ENCODE data around the gene MSL1. TPM values are rescaled to one million over a fixed set of nuclear protein-coding genes. Genes with fewer than 3 reads are reported as not detected.

Gene MSL1
- polyA plus RNA-seq, 1 donor, result 130 TPM

- 20% methylated on average over 1 of the region's 8 CpGs for WGBS (ENCODE audit: insufficient coverage, low lambda C conversion rate)
- Histone ChIP-seq H3K4me1 (ENCODE audit: control insufficient read depth, insufficient read depth, low read length) (peaks cover 48% of the 10 kb centered on the region), H3K4me3 (ENCODE audit: low read length) (no peak overlapping the region)
Observed at GRCh38 chr17:40075942-40076498, 45.8 kb upstream of the MSL1 start.

GRCh38 chr17:40076591-40076990, 45.2 kb upstream of the MSL1 start:
- Histone ChIP-seq H3K36me3 (ENCODE audit: control insufficient read depth, insufficient read depth, low read length) (peaks cover 51% of the 10 kb centered on the region), H3K9me3 (ENCODE audit: control insufficient read depth, low read depth, low read length) (no peaks in the 10 kb centered on the region), H3K27ac (ENCODE audit: low read length) (no peak overlapping the region), H3K27me3 (ENCODE audit: control insufficient read depth, insufficient read depth, low read length) (no peaks in the 10 kb centered on the region), H3K4me1 (ENCODE audit: control insufficient read depth, insufficient read depth, low read length) (peaks cover 43% of the 10 kb centered on the region), H3K4me3 (ENCODE audit: low read length) (no peak overlapping the region)
- no peak for DNase-seq
- no CpG with 5 or more reads among the region's 7 CpGs for WGBS (ENCODE audit: insufficient coverage, low lambda C conversion rate)

More at GRCh38 chr17:40075942-40076498, 45.8 kb upstream of the MSL1 start:
- H3K9me3 ChIP-seq (ENCODE audit: control insufficient read depth, low read depth, low read length), result no peaks in the 10 kb centered on the region
- peak overlapping the region; percentile 99 for H3K27ac ChIP-seq (ENCODE audit: low read length)
- DNase-seq, result peak in 1 of 2 donors; percentile 60
- H3K27me3 ChIP-seq (ENCODE audit: control insufficient read depth, insufficient read depth, low read length), result no peaks in the 10 kb centered on the region
- H3K36me3 ChIP-seq (ENCODE audit: control insufficient read depth, insufficient read depth, low read length), result peaks cover 50% of the 10 kb centered on the region

- no peak for DNase-seq
- WGBS (ENCODE audit: insufficient coverage, low lambda C conversion rate), result 100% methylated on average over 1 of the region's 3 CpGs
- Histone ChIP-seq H3K9me3 (ENCODE audit: control insufficient read depth, low read depth, low read length) (no peaks in the 10 kb centered on the region), H3K4me3 (ENCODE audit: low read length) (no peak overlapping the region), H3K4me1 (ENCODE audit: control insufficient read depth, insufficient read depth, low read length) (peaks cover 15% of the 10 kb centered on the region), H3K27me3 (ENCODE audit: control insufficient read depth, insufficient read depth, low read length) (no peaks in the 10 kb centered on the region), H3K27ac (ENCODE audit: low read length) (no peak overlapping the region), H3K36me3 (ENCODE audit: control insufficient read depth, insufficient read depth, low read length) (peaks cover 61% of the 10 kb centered on the region)
Observed at GRCh38 chr17:40079545-40079944, 42.2 kb upstream of the MSL1 start.

- WGBS (ENCODE audit: insufficient coverage, low lambda C conversion rate), result no CpG with 5 or more reads among the region's 14 CpGs
- Histone ChIP-seq H3K4me1 (ENCODE audit: control insufficient read depth, insufficient read depth, low read length) (peaks cover 6% of the 10 kb centered on the region), H3K27me3 (ENCODE audit: control insufficient read depth, insufficient read depth, low read length) (no peaks in the 10 kb centered on the region), H3K9me3 (ENCODE audit: control insufficient read depth, low read depth, low read length) (no peaks in the 10 kb centered on the region), H3K4me3 (ENCODE audit: low read length) (no peak overlapping the region), H3K27ac (ENCODE audit: low read length) (no peak overlapping the region), H3K36me3 (ENCODE audit: control insufficient read depth, insufficient read depth, low read length) (peaks cover 77% of the 10 kb centered on the region)
- no peak for DNase-seq
Observed at GRCh38 chr17:40084477-40084876, 37.3 kb upstream of the MSL1 start.

GRCh38 chr17:40086150-40087044, 35.4 kb upstream of the MSL1 start:
- DNase-seq, result peak in 1 of 2 donors; percentile 26
- Histone ChIP-seq H3K36me3 (ENCODE audit: control insufficient read depth, insufficient read depth, low read length) (peaks cover 81% of the 10 kb centered on the region), H3K4me1 (ENCODE audit: control insufficient read depth, insufficient read depth, low read length) (peaks cover 12% of the 10 kb centered on the region), H3K27ac (ENCODE audit: low read length) (no peak overlapping the region), H3K4me3 (ENCODE audit: low read length) (no peak overlapping the region), H3K27me3 (ENCODE audit: control insufficient read depth, insufficient read depth, low read length) (no peaks in the 10 kb centered on the region), H3K9me3 (ENCODE audit: control insufficient read depth, low read depth, low read length) (no peaks in the 10 kb centered on the region)
- no CpG with 5 or more reads among the region's 17 CpGs for WGBS (ENCODE audit: insufficient coverage, low lambda C conversion rate)

- H3K36me3 ChIP-seq (ENCODE audit: control insufficient read depth, insufficient read depth, low read length), result peaks cover 88% of the 10 kb centered on the region
- H3K27ac ChIP-seq (ENCODE audit: low read length), result no peak overlapping the region
- no CpG with 5 or more reads among the region's 6 CpGs for WGBS (ENCODE audit: insufficient coverage, low lambda C conversion rate)
- DNase-seq, result no peak
- peaks cover 13% of the 10 kb centered on the region for H3K4me1 ChIP-seq (ENCODE audit: control insufficient read depth, insufficient read depth, low read length)
- no peaks in the 10 kb centered on the region for H3K27me3 ChIP-seq (ENCODE audit: control insufficient read depth, insufficient read depth, low read length)
- H3K4me3 ChIP-seq (ENCODE audit: low read length), result no peak overlapping the region
- H3K9me3 ChIP-seq (ENCODE audit: control insufficient read depth, low read depth, low read length), result no peaks in the 10 kb centered on the region
Observed at GRCh38 chr17:40087049-40087794, 34.5 kb upstream of the MSL1 start.

GRCh38 chr17:40087903-40088718, 33.7 kb upstream of the MSL1 start:
- Histone ChIP-seq H3K9me3 (ENCODE audit: control insufficient read depth, low read depth, low read length) (no peaks in the 10 kb centered on the region), H3K27me3 (ENCODE audit: control insufficient read depth, insufficient read depth, low read length) (no peaks in the 10 kb centered on the region), H3K4me3 (ENCODE audit: low read length) (no peak overlapping the region), H3K27ac (ENCODE audit: low read length) (no peak overlapping the region), H3K4me1 (ENCODE audit: control insufficient read depth, insufficient read depth, low read length) (peaks cover 13% of the 10 kb centered on the region), H3K36me3 (ENCODE audit: control insufficient read depth, insufficient read depth, low read length) (peaks cover 94% of the 10 kb centered on the region)
- no CpG with 5 or more reads among the region's 28 CpGs for WGBS (ENCODE audit: insufficient coverage, low lambda C conversion rate)
- DNase-seq, result no peak

- Histone ChIP-seq H3K9me3 (ENCODE audit: control insufficient read depth, low read depth, low read length) (no peaks in the 10 kb centered on the region), H3K36me3 (ENCODE audit: control insufficient read depth, insufficient read depth, low read length) (peaks cover 94% of the 10 kb centered on the region), H3K4me3 (ENCODE audit: low read length) (no peak overlapping the region), H3K4me1 (ENCODE audit: control insufficient read depth, insufficient read depth, low read length) (peaks cover 13% of the 10 kb centered on the region), H3K27me3 (ENCODE audit: control insufficient read depth, insufficient read depth, low read length) (no peaks in the 10 kb centered on the region), H3K27ac (ENCODE audit: low read length) (no peak overlapping the region)
- no peak for DNase-seq
- no CpG with 5 or more reads among the region's 26 CpGs for WGBS (ENCODE audit: insufficient coverage, low lambda C conversion rate)
Observed at GRCh38 chr17:40089077-40089895, 32.5 kb upstream of the MSL1 start.

GRCh38 chr17:40090237-40091119, 31.3 kb upstream of the MSL1 start:
- Histone ChIP-seq H3K27me3 (ENCODE audit: control insufficient read depth, insufficient read depth, low read length) (no peaks in the 10 kb centered on the region), H3K9me3 (ENCODE audit: control insufficient read depth, low read depth, low read length) (no peaks in the 10 kb centered on the region), H3K4me1 (ENCODE audit: control insufficient read depth, insufficient read depth, low read length) (peaks cover 13% of the 10 kb centered on the region), H3K27ac (ENCODE audit: low read length) (no peak overlapping the region), H3K4me3 (ENCODE audit: low read length) (no peak overlapping the region), H3K36me3 (ENCODE audit: control insufficient read depth, insufficient read depth, low read length) (peaks cover 91% of the 10 kb centered on the region)
- DNase-seq, result peak in 1 of 2 donors; percentile 19
- WGBS (ENCODE audit: insufficient coverage, low lambda C conversion rate), result no CpG with 5 or more reads among the region's 14 CpGs

Measured in large intestine (tissue), 3 donors.